Spleen (tissue), 7 donors: Measurements from ENCODE around the gene PPP1R37.

Source experiments
- CTCF ChIP-seq, 11 experiments: fragments of 200-600 bp in 7 of 11; fragments of 450-650 bp in 4 of 11; sonication (generic) in 4 of 11; IDR thresholded peaks in 8 of 11; conservative IDR thresholded peaks in 3 of 11; 1 replicate in 7 of 11; 2 replicates in 4 of 11; pipeline versions ENCODE4 v1.4.0 to v1.8.0; 2016 to 2021; ENCODE audit warnings: antibody characterized with exemption in 11 of 11, inconsistent platforms in 4 of 11, mild to moderate bottlenecking in 1 of 11
- POLR2A ChIP-seq, 3 donors: fragments of 450-650 bp; IDR thresholded peaks; one replicate each; pipeline ENCODE4 v1.5.1; 2017; ENCODE audit warnings: antibody characterized with exemption in 3 of 3, mild to moderate bottlenecking in 1 of 3
- POLR2AphosphoS5 ChIP-seq, 3 donors: sonication (generic); formaldehyde crosslinking; IDR thresholded peaks; one replicate each; pipeline ENCODE4 v1.5.1; 2017; ENCODE audit warnings: antibody characterized with exemption in 3 of 3
- donor health status: DM: no; HTN: no; CAD: no; lungs with moderate emphysema.
- donor health status: DM: no; HTN: no; CAD: no.
- donor health status: DM: no; HTN: no; CAD: no.

- TF ChIP-seq CTCF (IDR thresholded peaks at IDR 0.05 in 8 of 11, conservative IDR thresholded peaks at IDR 0.05 in 3 of 11) (no peak), POLR2A (IDR thresholded peaks at IDR 0.05) (no peak), POLR2AphosphoS5 (IDR thresholded peaks at IDR 0.05) (peak in 2 of 3 donors; percentile 33 to 62)
Observed at GRCh38 chr19:45168767-45169351, 75.9 kb downstream of the PPP1R37 start.
